Measurements from ENCODE around the gene ZNF516.

Gene ZNF516

DNA sequence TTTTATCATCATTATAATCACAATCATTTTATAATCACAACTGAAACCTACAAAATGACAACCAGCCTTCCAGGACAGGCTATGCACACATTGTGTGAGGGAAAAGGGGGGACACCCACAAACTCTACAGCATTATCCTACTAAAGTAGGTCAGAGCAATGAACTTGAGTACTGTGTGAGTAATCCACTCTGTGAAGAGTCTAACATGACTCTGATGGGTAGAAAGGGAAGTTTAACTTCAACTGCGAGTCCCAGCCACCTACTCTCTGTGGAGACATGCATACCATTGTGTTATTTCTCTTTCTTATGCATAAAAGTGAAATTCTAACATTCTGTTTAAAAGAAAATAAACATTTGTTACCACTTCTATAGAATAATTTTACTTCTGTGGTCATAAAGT lies 177.9 kb downstream of the ZNF516 start:
- TF ChIP-seq, protein P1, sequence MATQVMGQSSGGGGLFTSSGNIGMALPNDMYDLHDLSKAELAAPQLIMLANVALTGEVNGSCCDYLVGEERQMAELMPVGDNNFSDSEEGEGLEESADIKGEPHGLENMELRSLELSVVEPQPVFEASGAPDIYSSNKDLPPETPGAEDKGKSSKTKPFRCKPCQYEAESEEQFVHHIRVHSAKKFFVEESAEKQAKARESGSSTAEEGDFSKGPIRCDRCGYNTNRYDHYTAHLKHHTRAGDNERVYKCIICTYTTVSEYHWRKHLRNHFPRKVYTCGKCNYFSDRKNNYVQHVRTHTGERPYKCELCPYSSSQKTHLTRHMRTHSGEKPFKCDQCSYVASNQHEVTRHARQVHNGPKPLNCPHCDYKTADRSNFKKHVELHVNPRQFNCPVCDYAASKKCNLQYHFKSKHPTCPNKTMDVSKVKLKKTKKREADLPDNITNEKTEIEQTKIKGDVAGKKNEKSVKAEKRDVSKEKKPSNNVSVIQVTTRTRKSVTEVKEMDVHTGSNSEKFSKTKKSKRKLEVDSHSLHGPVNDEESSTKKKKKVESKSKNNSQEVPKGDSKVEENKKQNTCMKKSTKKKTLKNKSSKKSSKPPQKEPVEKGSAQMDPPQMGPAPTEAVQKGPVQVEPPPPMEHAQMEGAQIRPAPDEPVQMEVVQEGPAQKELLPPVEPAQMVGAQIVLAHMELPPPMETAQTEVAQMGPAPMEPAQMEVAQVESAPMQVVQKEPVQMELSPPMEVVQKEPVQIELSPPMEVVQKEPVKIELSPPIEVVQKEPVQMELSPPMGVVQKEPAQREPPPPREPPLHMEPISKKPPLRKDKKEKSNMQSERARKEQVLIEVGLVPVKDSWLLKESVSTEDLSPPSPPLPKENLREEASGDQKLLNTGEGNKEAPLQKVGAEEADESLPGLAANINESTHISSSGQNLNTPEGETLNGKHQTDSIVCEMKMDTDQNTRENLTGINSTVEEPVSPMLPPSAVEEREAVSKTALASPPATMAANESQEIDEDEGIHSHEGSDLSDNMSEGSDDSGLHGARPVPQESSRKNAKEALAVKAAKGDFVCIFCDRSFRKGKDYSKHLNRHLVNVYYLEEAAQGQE (IDR thresholded peaks at IDR 0.05; ENCODE audit: insufficient read depth in 1 of 2, low read depth in 2 of 2, low read length in 2 of 2), result no peak
- no peak for TF ChIP-seq TAF1 (IDR thresholded peaks at IDR 0.05; ENCODE audit: borderline replicate concordance, insufficient read depth, low read length)
- TF ChIP-seq FOXP2 (optimal IDR thresholded peaks at IDR 0.05; ENCODE audit: borderline replicate concordance, extremely low read depth, extremely low read length, insufficient read depth), result no peak
- no peak for TF ChIP-seq SIN3A (IDR thresholded peaks at IDR 0.05; ENCODE audit: borderline replicate concordance, insufficient read depth, low read length)
- TF ChIP-seq POLR2AphosphoS5 (IDR thresholded peaks at IDR 0.05; ENCODE audit: low read depth, low read length), result no peak

DNA sequence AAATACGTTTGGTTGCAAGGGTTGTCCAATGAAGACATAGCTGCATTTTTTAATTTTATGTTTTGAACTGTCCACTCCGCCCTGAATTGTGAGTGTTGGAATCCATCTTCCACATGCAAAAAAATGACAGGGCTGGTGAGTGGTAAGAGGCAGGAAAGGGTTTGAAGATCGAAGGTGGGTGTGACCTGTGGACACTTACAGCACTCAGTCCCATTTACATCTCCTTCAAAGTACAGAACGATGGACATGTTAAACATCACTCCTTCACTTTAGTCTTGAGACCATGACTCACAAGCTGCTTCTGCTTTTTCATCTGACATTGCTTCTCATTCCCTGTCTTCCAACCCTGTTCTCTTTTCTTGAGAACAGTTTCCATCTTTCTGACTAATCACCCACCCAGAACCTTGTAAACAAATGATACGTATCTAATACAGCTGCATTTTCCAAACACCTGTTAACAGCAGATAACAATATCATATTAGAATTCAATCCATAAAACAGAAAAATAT lies 179.3 kb downstream of the ZNF516 start:
- no peak for TF ChIP-seq POLR2AphosphoS5 (IDR thresholded peaks at IDR 0.05; ENCODE audit: low read depth, low read length)
- no peak for TF ChIP-seq SIN3A (IDR thresholded peaks at IDR 0.05; ENCODE audit: borderline replicate concordance, insufficient read depth, low read length)
- TF ChIP-seq, protein P1 (IDR thresholded peaks at IDR 0.05; ENCODE audit: insufficient read depth in 1 of 2, low read depth in 2 of 2, low read length in 2 of 2), result no peak
- no peak for TF ChIP-seq FOXP2 (optimal IDR thresholded peaks at IDR 0.05; ENCODE audit: borderline replicate concordance, extremely low read depth, extremely low read length, insufficient read depth)
- no peak for TF ChIP-seq TAF1 (IDR thresholded peaks at IDR 0.05; ENCODE audit: borderline replicate concordance, insufficient read depth, low read length)

DNA sequence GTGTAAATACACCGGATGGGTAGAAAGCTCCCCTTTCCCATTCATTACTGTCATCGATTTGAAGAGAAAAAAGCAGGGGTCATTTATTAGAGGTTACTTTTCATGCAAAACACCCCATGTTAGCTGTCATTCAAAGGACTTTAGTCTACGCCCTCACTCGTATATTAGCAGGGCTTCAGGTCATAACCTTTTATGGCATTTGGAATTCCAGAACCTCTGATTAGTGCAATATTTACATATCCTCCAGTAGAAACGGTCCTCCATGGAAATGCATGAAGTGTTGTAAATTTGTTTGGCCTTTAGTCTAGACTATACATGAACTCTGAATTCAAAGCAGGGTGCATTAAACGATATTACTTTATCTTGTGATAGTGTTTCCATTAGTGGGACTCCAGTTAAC lies 180.5 kb downstream of the ZNF516 start:
- TF ChIP-seq FOXP2 (optimal IDR thresholded peaks at IDR 0.05; ENCODE audit: borderline replicate concordance, extremely low read depth, extremely low read length, insufficient read depth), result no peak
- no peak for TF ChIP-seq TAF1 (IDR thresholded peaks at IDR 0.05; ENCODE audit: borderline replicate concordance, insufficient read depth, low read length)
- TF ChIP-seq POLR2AphosphoS5 (IDR thresholded peaks at IDR 0.05; ENCODE audit: low read depth, low read length), result no peak
- TF ChIP-seq, protein P1 (IDR thresholded peaks at IDR 0.05; ENCODE audit: insufficient read depth in 1 of 2, low read depth in 2 of 2, low read length in 2 of 2), result no peak
- TF ChIP-seq SIN3A (IDR thresholded peaks at IDR 0.05; ENCODE audit: borderline replicate concordance, insufficient read depth, low read length), result no peak

DNA sequence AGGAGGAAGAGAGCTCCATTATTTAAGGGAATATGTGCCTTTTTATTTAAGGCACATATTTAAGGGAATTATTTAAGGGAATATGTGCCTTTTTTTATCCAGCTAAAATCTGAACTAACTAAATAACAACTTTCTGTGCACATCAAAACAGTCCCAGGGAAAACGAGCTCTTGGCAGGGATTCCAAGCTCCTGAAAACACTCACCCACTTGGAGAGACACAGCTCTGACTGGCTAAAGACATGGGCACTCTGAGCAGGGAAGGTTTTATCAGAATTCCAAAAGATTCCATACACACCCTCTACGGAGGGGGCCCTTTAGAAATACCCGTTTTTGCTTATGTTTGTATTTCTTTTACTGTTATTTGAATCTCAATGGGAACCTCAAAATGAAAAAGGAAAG lies 181.0 kb downstream of the ZNF516 start:
- TF ChIP-seq, protein P1 (IDR thresholded peaks at IDR 0.05; ENCODE audit: insufficient read depth in 1 of 2, low read depth in 2 of 2, low read length in 2 of 2), result no peak
- TF ChIP-seq FOXP2 (optimal IDR thresholded peaks at IDR 0.05; ENCODE audit: borderline replicate concordance, extremely low read depth, extremely low read length, insufficient read depth) (no peak), SIN3A (IDR thresholded peaks at IDR 0.05; ENCODE audit: borderline replicate concordance, insufficient read depth, low read length) (no peak), POLR2AphosphoS5 (IDR thresholded peaks at IDR 0.05; ENCODE audit: low read depth, low read length) (no peak), TAF1 (IDR thresholded peaks at IDR 0.05; ENCODE audit: borderline replicate concordance, insufficient read depth, low read length) (no peak)
